CD14-positive monocyte (primary cell): ENCODE results near the gene POLD4. TPM values are rescaled to one million over a fixed set of nuclear protein-coding genes. Genes with fewer than 3 reads are reported as not detected.

ENCODE experiments used
- DNase-seq, 3 donors: peaks; one replicate each; pipeline ENCODE4 v3.0.0-alpha.2; 2011 to 2022
- H2AFZ ChIP-seq: 2 replicates; pipeline ENCODE4 v1.6.0; 2012; ENCODE audit warnings: mild to moderate bottlenecking, low read depth, low read length, inconsistent platforms; ENCODE audit not compliant: insufficient read depth, poor library complexity, severe bottlenecking
- H3K27ac ChIP-seq, 2 donors: 1 replicate in 1 of 2; 2 replicates in 1 of 2; pipeline ENCODE4 v1.5.1; 2012 to 2013; ENCODE audit warnings: low read length in 2 of 2, control low read depth in 1 of 2, inconsistent platforms in 1 of 2, low read depth in 1 of 2, mild to moderate bottlenecking in 1 of 2
- H3K27me3 ChIP-seq, 2 donors: one replicate each; pipeline versions ENCODE4 v1.6.0 to v1.6.1; 2011 to 2013; ENCODE audit warnings: low read length in 2 of 2; ENCODE audit not compliant: control insufficient read depth in 2 of 2, insufficient read depth in 2 of 2
- H3K36me3 ChIP-seq, 2 donors: replicated peaks in 1 of 2; 1 replicate in 1 of 2; 2 replicates in 1 of 2; pipeline versions ENCODE4 v1.5.1 to v1.6.1; 2012 to 2013; ENCODE audit warnings: low read length in 2 of 2, control low read depth in 1 of 2, inconsistent platforms in 1 of 2, mild to moderate bottlenecking in 1 of 2; ENCODE audit not compliant: insufficient read depth in 2 of 2, control insufficient read depth in 1 of 2
- H3K4me1 ChIP-seq, 2 donors: 1 replicate in 1 of 2; 2 replicates in 1 of 2; pipeline versions ENCODE4 v1.5.1 to v1.6.1; 2012 to 2013; ENCODE audit warnings: low read length in 2 of 2, control low read depth in 1 of 2, inconsistent platforms in 1 of 2, mild to moderate bottlenecking in 1 of 2, moderate library complexity in 1 of 2; ENCODE audit not compliant: insufficient read depth in 2 of 2, control insufficient read depth in 1 of 2
- H3K4me2 ChIP-seq: replicated peaks from 2 replicates; pipeline ENCODE3; 2012; ENCODE audit warnings: low read length, moderate library complexity, mild to moderate bottlenecking; ENCODE audit not compliant: poor library complexity, severe bottlenecking; ENCODE audit errors: extremely low read depth
- H3K4me3 ChIP-seq, 3 experiments: fragments of 200-600 bp in 1 of 3; sonication (generic) in 1 of 3; replicated peaks in 1 of 3; 1 replicate in 2 of 3; 2 replicates in 1 of 3; pipeline ENCODE4 v1.5.1; 2011 to 2013; ENCODE audit warnings: low read length in 3 of 3, mild to moderate bottlenecking in 3 of 3, control low read depth in 2 of 3, low read depth in 2 of 3, inconsistent platforms in 1 of 3, moderate library complexity in 1 of 3
- H3K79me2 ChIP-seq: 2 replicates; pipeline ENCODE4 v1.6.0; 2012; ENCODE audit warnings: mild to moderate bottlenecking, control low read depth, inconsistent platforms, low read length, moderate library complexity; ENCODE audit not compliant: insufficient read depth
- H3K9ac ChIP-seq: 2 replicates; pipeline ENCODE4 v1.6.0; 2017; ENCODE audit warnings: low read length, mild to moderate bottlenecking; ENCODE audit not compliant: insufficient read depth, poor library complexity, severe bottlenecking
- H3K9me3 ChIP-seq, 2 donors: replicated peaks in 1 of 2; 1 replicate in 1 of 2; 2 replicates in 1 of 2; pipeline versions ENCODE4 v1.5.1 to v1.6.1; 2012 to 2013; ENCODE audit warnings: low read length in 2 of 2, control low read depth in 1 of 2; ENCODE audit not compliant: control insufficient read depth in 1 of 2, insufficient read depth in 1 of 2
- H4K20me1 ChIP-seq: 2 replicates; pipeline ENCODE4 v1.6.0; 2012; ENCODE audit warnings: mild to moderate bottlenecking, low read length, control low read depth, moderate library complexity; ENCODE audit not compliant: insufficient read depth
- H3K27ac Mint-ChIP-seq, 7 donors: one replicate each; pipeline ENCODE4 v1.8.0; 2020; ENCODE audit warnings: mild to moderate bottlenecking in 7 of 7, mixed read lengths in 7 of 7, moderate library complexity in 6 of 7, inconsistent platforms in 2 of 7
- H3K27me3 Mint-ChIP-seq, 3 donors: one replicate each; pipeline ENCODE4 v1.8.0; 2021 to 2022; ENCODE audit warnings: low read depth in 3 of 3, mild to moderate bottlenecking in 3 of 3, mixed read lengths in 3 of 3, moderate library complexity in 3 of 3, inconsistent platforms in 1 of 3
- H3K36me3 Mint-ChIP-seq, 2 donors: one replicate each; pipeline ENCODE4 v1.8.0; 2020; ENCODE audit warnings: mixed read lengths in 2 of 2, inconsistent platforms in 1 of 2, mild to moderate bottlenecking in 1 of 2
- H3K4me1 Mint-ChIP-seq: one replicate; pipeline ENCODE4 v1.8.0; 2020; ENCODE audit warnings: mild to moderate bottlenecking, mixed read lengths
- H3K4me3 Mint-ChIP-seq, 2 donors: one replicate each; pipeline ENCODE4 v1.8.0; 2020; ENCODE audit warnings: mild to moderate bottlenecking in 2 of 2, mixed read lengths in 2 of 2, moderate library complexity in 1 of 2
- H3K9me3 Mint-ChIP-seq, 7 donors: one replicate each; pipeline ENCODE4 v1.8.0; 2020 to 2022; ENCODE audit warnings: mixed read lengths in 7 of 7, mild to moderate bottlenecking in 6 of 7, moderate library complexity in 6 of 7, inconsistent platforms in 2 of 7
- WGBS: methylation state at CpG from one replicate; pipeline ENCODE4 v1.1.5; 2013; ENCODE audit warnings: missing lambda C conversion rate; ENCODE audit not compliant: insufficient coverage; 5-methylcytosine and 5-hydroxymethylcytosine counted together
- intact Hi-C, 2 donors: fragments of 100-400 bp; cut with micrococcal nuclease; formaldehyde crosslinking; loops; one replicate each; pipeline versions ENCODE4 v1.15.0 to v1.15.1; 2023
- polyA plus RNA-seq, 3 donors: library from polyadenylated mRNA; depleted of rRNA in 1 of 3; unstranded in 2 of 3; stranded (reverse) in 1 of 3; fragments of 300-500 nt in 2 of 3; fragments of >200 nt in 1 of 3; fragmentation: Illumina TruSeq in 2 of 3; gene quantifications; 1 replicate in 2 of 3; 2 replicates in 1 of 3; pipeline ENCODE4 v1.2.3, GENCODE V29; 2012 to 2021
- TF ChIP-seq, protein P1 (sequence below): fragments of 200-600 bp; IDR thresholded peaks from one replicate; pipeline ENCODE4 v1.8.0; 2022; ENCODE audit warnings: antibody characterized with exemption, mild to moderate bottlenecking

The POLD4 gene
- polyA plus RNA-seq, 3 donors = 157 to 205 (median 176) TPM

- Mint-ChIP-seq H3K27me3 (no peaks in the 10 kb centered on the region), H3K9me3 (no peaks in the 10 kb centered on the region), H3K4me3 (no peak overlapping the region), H3K4me1 (peaks cover 15% of the 10 kb centered on the region), H3K27ac (no peak overlapping the region), H3K36me3 (no peaks in the 10 kb centered on the region)
- H3K4me2 ChIP-seq = no peak overlapping the region
- DNase-seq = no peak
- no peak overlapping the region for H3K9ac ChIP-seq
- no peaks in the 10 kb centered on the region for H3K9me3 ChIP-seq
- H4K20me1 ChIP-seq = peaks cover 8% of the 10 kb centered on the region
- no peak overlapping the region for H3K27ac ChIP-seq
- intact Hi-C loops = no loop called here
- no peaks in the 10 kb centered on the region for H3K36me3 ChIP-seq
- no peaks in the 10 kb centered on the region for H3K79me2 ChIP-seq
- H3K4me3 ChIP-seq = no peak overlapping the region
- no peaks in the 10 kb centered on the region for H3K4me1 ChIP-seq
- H2AFZ ChIP-seq = no peak overlapping the region
- H3K27me3 ChIP-seq = no peaks in the 10 kb centered on the region
- 97% methylated on average over 4 of the region's 8 CpGs for WGBS
- TF ChIP-seq, protein P1, sequence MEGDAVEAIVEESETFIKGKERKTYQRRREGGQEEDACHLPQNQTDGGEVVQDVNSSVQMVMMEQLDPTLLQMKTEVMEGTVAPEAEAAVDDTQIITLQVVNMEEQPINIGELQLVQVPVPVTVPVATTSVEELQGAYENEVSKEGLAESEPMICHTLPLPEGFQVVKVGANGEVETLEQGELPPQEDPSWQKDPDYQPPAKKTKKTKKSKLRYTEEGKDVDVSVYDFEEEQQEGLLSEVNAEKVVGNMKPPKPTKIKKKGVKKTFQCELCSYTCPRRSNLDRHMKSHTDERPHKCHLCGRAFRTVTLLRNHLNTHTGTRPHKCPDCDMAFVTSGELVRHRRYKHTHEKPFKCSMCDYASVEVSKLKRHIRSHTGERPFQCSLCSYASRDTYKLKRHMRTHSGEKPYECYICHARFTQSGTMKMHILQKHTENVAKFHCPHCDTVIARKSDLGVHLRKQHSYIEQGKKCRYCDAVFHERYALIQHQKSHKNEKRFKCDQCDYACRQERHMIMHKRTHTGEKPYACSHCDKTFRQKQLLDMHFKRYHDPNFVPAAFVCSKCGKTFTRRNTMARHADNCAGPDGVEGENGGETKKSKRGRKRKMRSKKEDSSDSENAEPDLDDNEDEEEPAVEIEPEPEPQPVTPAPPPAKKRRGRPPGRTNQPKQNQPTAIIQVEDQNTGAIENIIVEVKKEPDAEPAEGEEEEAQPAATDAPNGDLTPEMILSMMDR = no peak
Measured at GRCh38 chr11:67345247-67345919, 8.0 kb downstream of the POLD4 start.

- peaks cover 9% of the 10 kb centered on the region for H3K4me1 Mint-ChIP-seq
- no peak overlapping the region for H3K4me3 ChIP-seq
- H3K9me3 Mint-ChIP-seq = peaks cover 0 to 1% (median 0%) of the 10 kb centered on the region in 7 donors
- H3K27me3 Mint-ChIP-seq = peaks cover 0 to under 1% (median 0%) of the 10 kb centered on the region in 3 donors
- WGBS = 100% methylated on average over 2 of the region's 4 CpGs
- no peaks in the 10 kb centered on the region for H3K9me3 ChIP-seq
- no peak overlapping the region for H3K4me2 ChIP-seq
- TF ChIP-seq, protein P1 = no peak
- no peak overlapping the region for H2AFZ ChIP-seq
- no peak overlapping the region for H3K9ac ChIP-seq
- no peak overlapping the region for H3K4me3 Mint-ChIP-seq
- no peaks in the 10 kb centered on the region for H3K4me1 ChIP-seq
- H3K27ac ChIP-seq = no peak overlapping the region
- no peaks in the 10 kb centered on the region for H3K27me3 ChIP-seq
- H3K36me3 ChIP-seq = no peaks in the 10 kb centered on the region
- no peaks in the 10 kb centered on the region for H3K36me3 Mint-ChIP-seq
- H3K79me2 ChIP-seq = no peaks in the 10 kb centered on the region
- intact Hi-C loops = no loop called here
- DNase-seq = no peak
- no peaks in the 10 kb centered on the region for H4K20me1 ChIP-seq
- H3K27ac Mint-ChIP-seq = no peak overlapping the region
Measured at GRCh38 chr11:67344264-67344663, 9.1 kb downstream of the POLD4 start.
